GM12874 (cell line): Measurements from ENCODE around the gene CHRNA3.

Experiments used
- CTCF ChIP-seq: IDR thresholded peaks from 2 replicates; pipeline ENCODE4 v1.5.1; 2011; ENCODE audit warnings: low read depth, mild to moderate bottlenecking, control low read depth, low read length, moderate library complexity; ENCODE audit not compliant: insufficient read depth

The CHRNA3 gene

DNA sequence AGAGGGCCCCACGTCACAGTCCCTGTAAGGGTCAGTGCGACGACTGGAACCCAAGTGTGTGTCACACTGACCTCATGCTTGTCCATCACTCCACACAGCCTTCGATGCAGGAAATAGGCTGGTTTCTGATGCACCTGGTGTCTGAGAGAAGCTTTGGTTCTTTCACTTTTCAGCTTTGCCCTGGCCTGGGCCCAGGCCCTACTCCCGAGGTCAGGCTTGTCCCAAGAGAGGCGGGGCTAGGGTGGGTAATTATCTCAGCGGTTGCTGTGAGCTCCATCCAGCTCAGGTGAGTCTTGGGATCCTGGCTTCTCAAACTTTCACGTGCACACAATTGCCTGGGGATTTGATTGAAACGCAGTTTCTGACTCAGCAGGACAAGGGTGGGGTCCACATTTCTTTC is 39.8 kb upstream of the CHRNA3 start:
- no peak for TF ChIP-seq CTCF

DNA sequence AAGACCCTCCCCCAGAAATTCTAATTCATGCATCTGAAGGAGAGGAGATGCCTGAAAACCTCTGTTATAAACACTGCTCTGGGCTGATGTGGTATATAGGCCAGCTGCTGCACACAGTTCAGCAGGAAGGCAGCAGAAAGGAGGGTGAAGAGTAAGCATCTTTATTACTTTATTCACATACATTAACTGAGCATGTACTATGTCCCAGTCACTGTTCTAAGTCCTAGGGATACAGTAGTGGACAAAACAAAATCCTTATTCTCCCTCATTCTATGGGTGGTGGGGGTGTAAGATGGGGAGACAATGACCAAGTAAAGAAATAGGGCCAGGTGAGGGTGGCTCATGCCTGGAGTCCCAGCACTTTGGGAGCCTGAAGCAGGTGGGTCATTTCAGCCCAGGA is 38.0 kb upstream of the CHRNA3 start:
- TF ChIP-seq CTCF, result no peak

DNA sequence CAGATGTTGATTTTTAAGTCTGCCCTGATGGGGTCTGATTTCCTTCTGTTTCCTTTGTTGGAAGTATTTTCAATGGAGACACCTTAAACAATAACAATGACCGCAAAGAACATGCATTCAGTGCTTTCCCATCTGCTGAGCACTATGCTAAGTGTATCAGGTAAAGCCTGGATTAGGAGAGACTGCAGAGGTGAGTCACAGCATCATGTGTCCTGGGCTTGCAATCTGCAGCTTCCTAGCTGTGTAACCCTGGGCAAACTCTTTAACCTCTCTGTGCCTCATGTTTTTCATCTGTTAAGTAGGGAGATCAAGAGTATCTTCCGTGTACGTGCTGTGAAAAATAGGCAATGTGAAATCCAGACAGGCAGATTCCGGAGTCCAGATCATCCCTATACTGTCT is 33.5 kb upstream of the CHRNA3 start:
- no peak for TF ChIP-seq CTCF

- TF ChIP-seq CTCF, result no peak
Observed at GRCh38 chr15:78651930-78652615, 31.3 kb upstream of the CHRNA3 start.

GRCh38 chr15:78651007-78651406 is 30.2 kb upstream of the CHRNA3 start:
- TF ChIP-seq CTCF, result no peak

DNA sequence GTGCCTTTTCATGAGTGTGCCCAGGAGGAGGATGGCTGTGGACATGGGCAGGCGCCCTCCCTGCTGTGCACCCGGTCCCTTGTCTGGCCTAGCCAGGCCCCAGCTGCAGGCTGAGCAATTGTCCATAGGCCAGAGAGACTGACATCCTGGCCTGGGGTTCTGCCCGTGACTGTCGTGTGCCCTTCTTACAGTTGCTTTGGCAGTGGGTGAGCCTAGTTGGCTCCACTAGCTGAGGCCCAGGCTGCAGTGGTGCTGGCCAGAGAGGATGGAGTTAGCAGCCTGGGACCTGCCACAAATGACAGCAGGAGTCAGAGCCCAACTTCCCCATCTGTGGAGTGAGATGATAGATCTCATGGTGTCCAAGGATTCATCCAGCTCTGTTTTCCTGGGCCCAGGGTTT is 29.2 kb upstream of the CHRNA3 start:
- TF ChIP-seq CTCF, result no peak

GRCh38 chr15:78645009-78645408 is 24.2 kb upstream of the CHRNA3 start:
- TF ChIP-seq CTCF, result no peak
